Fibroblast of lung (primary cell): Measurements from ENCODE around the gene SLC6A4. TPM values are rescaled to one million over a fixed set of nuclear protein-coding genes. Genes with fewer than 3 reads are reported as not detected.

Source experiments
- DNase-seq, 2 donors: peaks; one replicate each; pipeline versions ENCODE4 v3.0.0 to v3.0.0-alpha.2; 2010; ENCODE audit warnings: low read depth in 2 of 2
- H2AFZ ChIP-seq: 2 replicates; pipeline ENCODE4 v1.5.1; 2012; ENCODE audit warnings: low read length, control low read depth, inconsistent platforms
- H3K27ac ChIP-seq: 2 replicates; pipeline ENCODE4 v1.5.1; 2011; ENCODE audit warnings: low read length, control low read depth; ENCODE audit not compliant: insufficient read depth
- H3K27me3 ChIP-seq: 2 replicates; pipeline ENCODE4 v1.5.1; 2011; ENCODE audit warnings: mild to moderate bottlenecking, low read length; ENCODE audit not compliant: control insufficient read depth, insufficient read depth
- H3K36me3 ChIP-seq: 2 replicates; pipeline ENCODE4 v1.5.1; 2011; ENCODE audit warnings: low read length; ENCODE audit not compliant: control insufficient read depth, insufficient read depth
- H3K4me1 ChIP-seq: 2 replicates; pipeline ENCODE4 v1.5.1; 2011; ENCODE audit warnings: low read length; ENCODE audit not compliant: control insufficient read depth, insufficient read depth; ENCODE audit errors: extremely low read depth
- H3K4me2 ChIP-seq: 2 replicates; pipeline ENCODE4 v1.5.1; 2011; ENCODE audit warnings: low read length, control low read depth; ENCODE audit not compliant: insufficient read depth; ENCODE audit errors: extremely low read depth
- H3K4me3 ChIP-seq, 4 experiments: fragments of 200-600 bp in 1 of 4; sonication (generic) in 1 of 4; replicated peaks in 1 of 4; 2 replicates each; pipeline ENCODE4 v1.5.1; 2011 to 2016; ENCODE audit warnings: low read length in 4 of 4, low read depth in 3 of 4, mild to moderate bottlenecking in 3 of 4, control low read depth in 2 of 4, inconsistent platforms in 1 of 4, mixed read lengths in 1 of 4; ENCODE audit not compliant: insufficient read depth in 1 of 4; ENCODE audit errors: control extremely low read depth in 1 of 4
- H3K79me2 ChIP-seq: 2 replicates; pipeline ENCODE4 v1.5.1; 2012; ENCODE audit warnings: mild to moderate bottlenecking, low read length, inconsistent platforms; ENCODE audit not compliant: control insufficient read depth, insufficient read depth
- H3K9ac ChIP-seq: 2 replicates; pipeline ENCODE4 v1.5.1; 2011; ENCODE audit warnings: mild to moderate bottlenecking, low read length, control low read depth; ENCODE audit not compliant: insufficient read depth
- H3K9me3 ChIP-seq: 2 replicates; pipeline ENCODE4 v1.5.1; 2012; ENCODE audit warnings: low read depth, low read length; ENCODE audit not compliant: control insufficient read depth, insufficient read depth
- H4K20me1 ChIP-seq: 2 replicates; pipeline ENCODE4 v1.5.1; 2011; ENCODE audit warnings: low read length; ENCODE audit not compliant: control insufficient read depth, insufficient read depth; ENCODE audit errors: extremely low read depth
- EZH2 ChIP-seq: IDR thresholded peaks from 2 replicates; pipeline ENCODE4 v1.5.1; 2012; ENCODE audit warnings: low read length, control low read depth, mild to moderate bottlenecking; ENCODE audit errors: missing control alignments
- polyA plus RNA-seq, 2 donors: library from polyadenylated mRNA; depleted of rRNA in 1 of 2; stranded (reverse) in 1 of 2; unstranded in 1 of 2; fragments of >200 nt; gene quantifications; 2 replicates each; pipeline ENCODE4 v1.2.1, GENCODE V29; 2011 to 2012; ENCODE audit warnings: missing spikeins in 1 of 2
- total RNA-seq: library from RNA; depleted of rRNA; stranded (reverse); fragments of >200 nt; gene quantifications from 2 replicates; pipeline ENCODE4 v1.2.1, GENCODE V29; 2014
- TF ChIP-seq, protein P1 (sequence below), 2 donors: IDR thresholded peaks in 1 of 2; conservative IDR thresholded peaks in 1 of 2; 1 replicate in 1 of 2; 2 replicates in 1 of 2; pipeline ENCODE4 v1.5.1; 2011 to 2012; ENCODE audit warnings: low read length in 2 of 2, control low read depth in 1 of 2, inconsistent platforms in 1 of 2, low read depth in 1 of 2, mild to moderate bottlenecking in 1 of 2

The SLC6A4 gene
- total and polyA plus RNA-seq, 2 donors (not counting 1 experiment from before 2014, with no cell fraction given) = not detected

DNA sequence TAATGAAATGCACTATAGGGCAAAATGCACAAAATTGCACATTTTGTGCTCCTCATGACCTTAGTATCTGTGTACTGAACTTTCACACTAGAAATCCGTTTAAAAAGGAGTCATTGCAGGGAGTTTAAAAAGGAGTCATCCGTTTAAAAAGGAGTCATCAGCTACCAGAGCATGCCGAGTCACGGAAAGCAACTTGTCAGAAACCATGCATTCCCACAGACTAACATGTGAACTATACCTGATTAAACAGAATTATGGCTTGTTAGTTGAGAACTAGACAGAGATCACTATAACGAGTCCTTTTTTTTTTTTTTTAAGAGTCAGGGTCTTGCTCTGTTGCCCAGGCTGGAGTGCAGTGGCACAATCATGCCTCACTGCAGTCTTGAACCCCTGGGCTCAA, 35.9 kb downstream of the SLC6A4 start:
- H3K9me3 ChIP-seq = no peaks in the 10 kb centered on the region
- no peak overlapping the region for H2AFZ ChIP-seq
- no peak overlapping the region for H3K9ac ChIP-seq
- H3K79me2 ChIP-seq = no peaks in the 10 kb centered on the region
- H4K20me1 ChIP-seq = no peaks in the 10 kb centered on the region
- no peaks in the 10 kb centered on the region for H3K36me3 ChIP-seq
- no peak for TF ChIP-seq EZH2
- TF ChIP-seq, protein P1, sequence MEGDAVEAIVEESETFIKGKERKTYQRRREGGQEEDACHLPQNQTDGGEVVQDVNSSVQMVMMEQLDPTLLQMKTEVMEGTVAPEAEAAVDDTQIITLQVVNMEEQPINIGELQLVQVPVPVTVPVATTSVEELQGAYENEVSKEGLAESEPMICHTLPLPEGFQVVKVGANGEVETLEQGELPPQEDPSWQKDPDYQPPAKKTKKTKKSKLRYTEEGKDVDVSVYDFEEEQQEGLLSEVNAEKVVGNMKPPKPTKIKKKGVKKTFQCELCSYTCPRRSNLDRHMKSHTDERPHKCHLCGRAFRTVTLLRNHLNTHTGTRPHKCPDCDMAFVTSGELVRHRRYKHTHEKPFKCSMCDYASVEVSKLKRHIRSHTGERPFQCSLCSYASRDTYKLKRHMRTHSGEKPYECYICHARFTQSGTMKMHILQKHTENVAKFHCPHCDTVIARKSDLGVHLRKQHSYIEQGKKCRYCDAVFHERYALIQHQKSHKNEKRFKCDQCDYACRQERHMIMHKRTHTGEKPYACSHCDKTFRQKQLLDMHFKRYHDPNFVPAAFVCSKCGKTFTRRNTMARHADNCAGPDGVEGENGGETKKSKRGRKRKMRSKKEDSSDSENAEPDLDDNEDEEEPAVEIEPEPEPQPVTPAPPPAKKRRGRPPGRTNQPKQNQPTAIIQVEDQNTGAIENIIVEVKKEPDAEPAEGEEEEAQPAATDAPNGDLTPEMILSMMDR (conservative IDR thresholded peaks at IDR 0.05 in 1 of 2, IDR thresholded peaks at IDR 0.05 in 1 of 2; ENCODE audit: low read depth in 1 of 2, low read length in 2 of 2) = no peak
- no peaks in the 10 kb centered on the region for H3K4me1 ChIP-seq
- no peaks in the 10 kb centered on the region for H3K27me3 ChIP-seq
- no peak overlapping the region for H3K4me3 ChIP-seq
- no peak for DNase-seq
- H3K27ac ChIP-seq = no peak overlapping the region
- no peak overlapping the region for H3K4me2 ChIP-seq

DNA sequence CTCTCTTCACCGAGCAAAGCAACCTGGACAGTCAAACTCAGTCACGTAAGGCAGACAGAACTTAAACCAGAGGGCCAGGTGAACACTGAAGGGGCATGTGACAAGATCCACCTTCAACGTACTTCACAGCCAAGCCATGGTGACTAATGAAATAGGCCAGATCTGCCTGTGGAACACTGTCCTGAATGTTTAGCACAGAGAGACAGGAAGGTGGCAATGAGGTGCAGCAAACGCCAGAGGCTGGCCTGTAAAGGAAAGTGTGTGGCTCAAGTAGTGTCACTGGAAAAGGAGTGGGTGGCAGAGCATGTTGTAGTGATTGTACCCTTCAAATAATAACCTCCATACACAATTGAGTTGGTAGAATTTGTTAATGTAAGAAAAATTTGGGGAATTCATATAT, 38.1 kb downstream of the SLC6A4 start:
- TF ChIP-seq, protein P1 (conservative IDR thresholded peaks at IDR 0.05 in 1 of 2, IDR thresholded peaks at IDR 0.05 in 1 of 2; ENCODE audit: low read depth in 1 of 2, low read length in 2 of 2) = no peak
- TF ChIP-seq EZH2 = no peak
- Histone ChIP-seq H3K36me3 (no peaks in the 10 kb centered on the region), H3K27ac (no peak overlapping the region), H3K4me1 (no peaks in the 10 kb centered on the region), H3K9ac (no peak overlapping the region), H3K9me3 (no peaks in the 10 kb centered on the region), H4K20me1 (no peaks in the 10 kb centered on the region), H3K27me3 (no peaks in the 10 kb centered on the region), H3K4me3 (no peak overlapping the region), H3K79me2 (no peaks in the 10 kb centered on the region), H3K4me2 (no peak overlapping the region), H2AFZ (no peak overlapping the region)
- DNase-seq = no peak

DNA sequence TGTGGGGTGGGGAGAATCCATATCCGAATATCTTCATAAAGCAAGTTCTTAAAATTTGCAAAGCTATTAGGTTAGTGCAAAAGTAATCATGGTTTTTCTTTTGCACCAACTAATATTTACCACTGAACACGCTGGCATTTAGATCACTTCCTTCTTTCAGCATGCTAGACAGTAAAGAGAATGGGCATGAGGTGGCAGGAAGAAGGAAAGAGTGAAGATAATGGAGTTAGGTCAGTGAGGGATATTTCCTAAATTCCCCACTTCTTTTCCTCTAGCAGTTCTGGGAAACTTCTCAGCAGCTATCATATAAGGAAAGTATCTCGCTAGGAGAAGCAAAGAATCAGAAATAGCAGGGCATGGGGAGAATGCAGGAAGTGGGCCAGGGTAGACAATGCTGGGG, 39.0 kb downstream of the SLC6A4 start:
- Histone ChIP-seq H3K4me3 (no peak overlapping the region), H3K9me3 (no peaks in the 10 kb centered on the region), H3K79me2 (no peaks in the 10 kb centered on the region), H4K20me1 (no peaks in the 10 kb centered on the region), H3K36me3 (no peaks in the 10 kb centered on the region), H2AFZ (no peak overlapping the region), H3K4me1 (no peaks in the 10 kb centered on the region), H3K4me2 (no peak overlapping the region), H3K27ac (no peak overlapping the region), H3K9ac (no peak overlapping the region), H3K27me3 (no peaks in the 10 kb centered on the region)
- no peak for DNase-seq
- TF ChIP-seq, protein P1 (conservative IDR thresholded peaks at IDR 0.05 in 1 of 2, IDR thresholded peaks at IDR 0.05 in 1 of 2; ENCODE audit: low read depth in 1 of 2, low read length in 2 of 2) = no peak
